Astrocyte (in vitro differentiated cells and primary cell): ENCODE results near the gene GAD1.

Experiments used
- CTCF ChIP-seq: IDR thresholded peaks from 2 replicates; pipeline ENCODE4 v1.5.1; 2011; ENCODE audit warnings: low read depth, mild to moderate bottlenecking, inconsistent platforms, low read length, moderate library complexity; ENCODE audit not compliant: insufficient read depth
- EZH2 ChIP-seq: IDR thresholded peaks from 2 replicates; pipeline ENCODE4 v1.6.1; 2012; ENCODE audit warnings: mild to moderate bottlenecking, low read length, inconsistent platforms; ENCODE audit not compliant: insufficient read depth

- TF ChIP-seq CTCF (no peak), EZH2 (peak; percentile 31)
Observed at GRCh38 chr2:170821531-170822289, 5.0 kb downstream of the GAD1 start.
